HEK293 (cell line): ENCODE measurements around the gene FER1L5.

Source experiments
- CTCF ChIA-PET: fragments of 350-600 bp; formaldehyde crosslinking; extraction: SDS; loops from one replicate; lab custom pipeline; 2021; ENCODE audit warnings: antibody characterized with exemption; lab: Yijun Ruan, JAX
- POLR2A ChIA-PET: fragments of 300-600 bp; formaldehyde crosslinking; extraction: SDS; loops from one replicate; lab custom pipeline; 2020; ENCODE audit warnings: antibody characterized with exemption, inconsistent platforms; lab: Yijun Ruan, JAX
- H3K27ac ChIP-seq: fragments of 200-500 bp; sonication (Bioruptor generic); 2 replicates; pipeline ENCODE4 v1.5.1; 2014; ENCODE audit warnings: low read depth, low read length, control low read depth, inconsistent platforms; ENCODE audit errors: extremely low read depth
- H3K36me3 ChIP-seq, 2 experiments: fragments of 200-500 bp in 1 of 2; sonication (Bioruptor generic) in 1 of 2; 1 replicate in 1 of 2; 2 replicates in 1 of 2; pipeline ENCODE4 v1.5.1; 2014 to 2017; ENCODE audit warnings: inconsistent platforms in 2 of 2, low read length in 2 of 2; ENCODE audit not compliant: control insufficient read depth in 2 of 2, insufficient read depth in 1 of 2
- H3K4me1 ChIP-seq: fragments of 200-500 bp; sonication (Bioruptor generic); 2 replicates; pipeline ENCODE4 v1.5.1; 2014; ENCODE audit warnings: mild to moderate bottlenecking, low read length, inconsistent platforms; ENCODE audit not compliant: control insufficient read depth, insufficient read depth
- H3K4me3 ChIP-seq: 2 replicates; pipeline ENCODE4 v1.5.1; 2011; ENCODE audit warnings: low read depth, mild to moderate bottlenecking, control low read depth, low read length, moderate library complexity
- H3K9me3 ChIP-seq: fragments of 200-500 bp; sonication (Bioruptor generic); 2 replicates; pipeline ENCODE4 v1.5.1; 2014; ENCODE audit warnings: low read depth, low read length, inconsistent platforms; ENCODE audit not compliant: control insufficient read depth, insufficient read depth
- EGR2 ChIP-seq: fragments of 450-650 bp; formaldehyde crosslinking; IDR thresholded peaks from 2 replicates; pipeline ENCODE4 v1.5.1; 2016; ENCODE audit warnings: low read depth, missing biosample characterization, missing genetic modification characterization
- KLF1 ChIP-seq: fragments of 450-650 bp; formaldehyde crosslinking; IDR thresholded peaks from 2 replicates; pipeline ENCODE4 v1.5.1; 2016; ENCODE audit warnings: missing biosample characterization, missing genetic modification characterization
- ZBTB20 ChIP-seq: fragments of 450-650 bp; formaldehyde crosslinking; IDR thresholded peaks from 2 replicates; pipeline ENCODE4 v1.5.1; 2016; ENCODE audit warnings: missing biosample characterization, missing genetic modification characterization
- ZNF16 ChIP-seq: fragments of 450-650 bp; formaldehyde crosslinking; IDR thresholded peaks from 2 replicates; pipeline ENCODE4 v1.5.1; 2016; ENCODE audit warnings: low read depth, missing biosample characterization, missing genetic modification characterization
- ZNF426 ChIP-seq: fragments of 450-650 bp; formaldehyde crosslinking; IDR thresholded peaks from 2 replicates; pipeline ENCODE4 v1.5.1; 2017; ENCODE audit warnings: missing biosample characterization, missing genetic modification characterization, mild to moderate bottlenecking, inconsistent platforms, moderate library complexity
- ZNF48 ChIP-seq: fragments of 450-650 bp; formaldehyde crosslinking; IDR thresholded peaks from 2 replicates; pipeline ENCODE4 v1.5.1; 2016; ENCODE audit warnings: missing biosample characterization, missing genetic modification characterization
- ZNF776 ChIP-seq: fragments of 450-650 bp; formaldehyde crosslinking; IDR thresholded peaks from 2 replicates; pipeline ENCODE4 v1.5.0; 2017; ENCODE audit warnings: missing biosample characterization, missing genetic modification characterization, borderline replicate concordance
- TF ChIP-seq, protein P1 (sequence below): fragments of 450-650 bp; formaldehyde crosslinking; IDR thresholded peaks from 2 replicates; pipeline ENCODE4 v1.5.1; 2016; ENCODE audit warnings: missing biosample characterization, missing genetic modification characterization
- TF ChIP-seq, protein P2 (sequence below): fragments of 450-650 bp; formaldehyde crosslinking; IDR thresholded peaks from 2 replicates; pipeline ENCODE4 v1.5.1; 2016; ENCODE audit warnings: missing biosample characterization, missing genetic modification characterization, borderline replicate concordance
- TF ChIP-seq, protein P3 (sequence below): fragments of 450-650 bp; formaldehyde crosslinking; IDR thresholded peaks from 2 replicates; pipeline ENCODE4 v1.5.1; 2016; ENCODE audit warnings: missing biosample characterization, missing genetic modification characterization, borderline replicate concordance
- TF ChIP-seq, protein P4 (sequence below): fragments of 450-650 bp; formaldehyde crosslinking; IDR thresholded peaks from 2 replicates; pipeline ENCODE4 v1.5.1; 2016; ENCODE audit warnings: missing biosample characterization, missing genetic modification characterization
- TF ChIP-seq, protein P5 (sequence below): fragments of 450-650 bp; formaldehyde crosslinking; IDR thresholded peaks from 2 replicates; pipeline ENCODE4 v1.5.1; 2016; ENCODE audit warnings: missing biosample characterization, missing genetic modification characterization

Gene FER1L5

DNA sequence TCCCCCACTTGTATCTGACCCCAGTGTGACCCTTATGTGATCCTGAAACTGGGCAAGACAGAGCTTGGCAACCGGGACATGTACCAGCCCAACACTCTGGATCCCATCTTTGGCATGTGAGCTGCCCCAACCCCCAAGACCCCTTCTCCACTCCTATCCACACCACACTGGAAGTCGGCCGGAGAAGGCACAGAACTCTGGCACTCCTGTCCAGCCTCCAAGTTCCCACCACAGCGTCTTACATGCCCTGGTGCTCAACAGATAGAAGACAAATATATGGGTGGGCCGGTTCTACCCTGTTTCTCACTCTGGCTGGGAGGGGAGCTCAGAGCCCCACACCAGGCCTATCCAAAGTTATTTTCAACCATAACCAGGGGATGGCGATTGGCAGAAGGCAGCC lies 56.5 kb downstream of the FER1L5 start (continued):
- TF ChIP-seq, protein P1, sequence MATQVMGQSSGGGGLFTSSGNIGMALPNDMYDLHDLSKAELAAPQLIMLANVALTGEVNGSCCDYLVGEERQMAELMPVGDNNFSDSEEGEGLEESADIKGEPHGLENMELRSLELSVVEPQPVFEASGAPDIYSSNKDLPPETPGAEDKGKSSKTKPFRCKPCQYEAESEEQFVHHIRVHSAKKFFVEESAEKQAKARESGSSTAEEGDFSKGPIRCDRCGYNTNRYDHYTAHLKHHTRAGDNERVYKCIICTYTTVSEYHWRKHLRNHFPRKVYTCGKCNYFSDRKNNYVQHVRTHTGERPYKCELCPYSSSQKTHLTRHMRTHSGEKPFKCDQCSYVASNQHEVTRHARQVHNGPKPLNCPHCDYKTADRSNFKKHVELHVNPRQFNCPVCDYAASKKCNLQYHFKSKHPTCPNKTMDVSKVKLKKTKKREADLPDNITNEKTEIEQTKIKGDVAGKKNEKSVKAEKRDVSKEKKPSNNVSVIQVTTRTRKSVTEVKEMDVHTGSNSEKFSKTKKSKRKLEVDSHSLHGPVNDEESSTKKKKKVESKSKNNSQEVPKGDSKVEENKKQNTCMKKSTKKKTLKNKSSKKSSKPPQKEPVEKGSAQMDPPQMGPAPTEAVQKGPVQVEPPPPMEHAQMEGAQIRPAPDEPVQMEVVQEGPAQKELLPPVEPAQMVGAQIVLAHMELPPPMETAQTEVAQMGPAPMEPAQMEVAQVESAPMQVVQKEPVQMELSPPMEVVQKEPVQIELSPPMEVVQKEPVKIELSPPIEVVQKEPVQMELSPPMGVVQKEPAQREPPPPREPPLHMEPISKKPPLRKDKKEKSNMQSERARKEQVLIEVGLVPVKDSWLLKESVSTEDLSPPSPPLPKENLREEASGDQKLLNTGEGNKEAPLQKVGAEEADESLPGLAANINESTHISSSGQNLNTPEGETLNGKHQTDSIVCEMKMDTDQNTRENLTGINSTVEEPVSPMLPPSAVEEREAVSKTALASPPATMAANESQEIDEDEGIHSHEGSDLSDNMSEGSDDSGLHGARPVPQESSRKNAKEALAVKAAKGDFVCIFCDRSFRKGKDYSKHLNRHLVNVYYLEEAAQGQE (tag by site-specific recombination), result no peak
- no peak for TF ChIP-seq ZBTB20 (tag by site-specific recombination)
- no peak for TF ChIP-seq ZNF48 (tag by site-specific recombination)
- TF ChIP-seq ZNF426 (tag by site-specific recombination), result no peak
- no peak for TF ChIP-seq ZNF16 (tag by site-specific recombination)
- TF ChIP-seq, protein P2, sequence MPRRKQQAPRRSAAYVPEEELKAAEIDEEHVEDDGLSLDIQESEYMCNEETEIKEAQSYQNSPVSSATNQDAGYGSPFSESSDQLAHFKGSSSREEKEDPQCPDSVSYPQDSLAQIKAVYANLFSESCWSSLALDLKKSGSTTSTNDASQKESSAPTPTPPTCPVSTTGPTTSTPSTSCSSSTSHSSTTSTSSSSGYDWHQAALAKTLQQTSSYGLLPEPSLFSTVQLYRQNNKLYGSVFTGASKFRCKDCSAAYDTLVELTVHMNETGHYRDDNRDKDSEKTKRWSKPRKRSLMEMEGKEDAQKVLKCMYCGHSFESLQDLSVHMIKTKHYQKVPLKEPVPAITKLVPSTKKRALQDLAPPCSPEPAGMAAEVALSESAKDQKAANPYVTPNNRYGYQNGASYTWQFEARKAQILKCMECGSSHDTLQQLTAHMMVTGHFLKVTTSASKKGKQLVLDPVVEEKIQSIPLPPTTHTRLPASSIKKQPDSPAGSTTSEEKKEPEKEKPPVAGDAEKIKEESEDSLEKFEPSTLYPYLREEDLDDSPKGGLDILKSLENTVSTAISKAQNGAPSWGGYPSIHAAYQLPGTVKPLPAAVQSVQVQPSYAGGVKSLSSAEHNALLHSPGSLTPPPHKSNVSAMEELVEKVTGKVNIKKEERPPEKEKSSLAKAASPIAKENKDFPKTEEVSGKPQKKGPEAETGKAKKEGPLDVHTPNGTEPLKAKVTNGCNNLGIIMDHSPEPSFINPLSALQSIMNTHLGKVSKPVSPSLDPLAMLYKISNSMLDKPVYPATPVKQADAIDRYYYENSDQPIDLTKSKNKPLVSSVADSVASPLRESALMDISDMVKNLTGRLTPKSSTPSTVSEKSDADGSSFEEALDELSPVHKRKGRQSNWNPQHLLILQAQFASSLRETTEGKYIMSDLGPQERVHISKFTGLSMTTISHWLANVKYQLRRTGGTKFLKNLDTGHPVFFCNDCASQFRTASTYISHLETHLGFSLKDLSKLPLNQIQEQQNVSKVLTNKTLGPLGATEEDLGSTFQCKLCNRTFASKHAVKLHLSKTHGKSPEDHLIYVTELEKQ (tag by site-specific recombination), result no peak
- TF ChIP-seq, protein P3, sequence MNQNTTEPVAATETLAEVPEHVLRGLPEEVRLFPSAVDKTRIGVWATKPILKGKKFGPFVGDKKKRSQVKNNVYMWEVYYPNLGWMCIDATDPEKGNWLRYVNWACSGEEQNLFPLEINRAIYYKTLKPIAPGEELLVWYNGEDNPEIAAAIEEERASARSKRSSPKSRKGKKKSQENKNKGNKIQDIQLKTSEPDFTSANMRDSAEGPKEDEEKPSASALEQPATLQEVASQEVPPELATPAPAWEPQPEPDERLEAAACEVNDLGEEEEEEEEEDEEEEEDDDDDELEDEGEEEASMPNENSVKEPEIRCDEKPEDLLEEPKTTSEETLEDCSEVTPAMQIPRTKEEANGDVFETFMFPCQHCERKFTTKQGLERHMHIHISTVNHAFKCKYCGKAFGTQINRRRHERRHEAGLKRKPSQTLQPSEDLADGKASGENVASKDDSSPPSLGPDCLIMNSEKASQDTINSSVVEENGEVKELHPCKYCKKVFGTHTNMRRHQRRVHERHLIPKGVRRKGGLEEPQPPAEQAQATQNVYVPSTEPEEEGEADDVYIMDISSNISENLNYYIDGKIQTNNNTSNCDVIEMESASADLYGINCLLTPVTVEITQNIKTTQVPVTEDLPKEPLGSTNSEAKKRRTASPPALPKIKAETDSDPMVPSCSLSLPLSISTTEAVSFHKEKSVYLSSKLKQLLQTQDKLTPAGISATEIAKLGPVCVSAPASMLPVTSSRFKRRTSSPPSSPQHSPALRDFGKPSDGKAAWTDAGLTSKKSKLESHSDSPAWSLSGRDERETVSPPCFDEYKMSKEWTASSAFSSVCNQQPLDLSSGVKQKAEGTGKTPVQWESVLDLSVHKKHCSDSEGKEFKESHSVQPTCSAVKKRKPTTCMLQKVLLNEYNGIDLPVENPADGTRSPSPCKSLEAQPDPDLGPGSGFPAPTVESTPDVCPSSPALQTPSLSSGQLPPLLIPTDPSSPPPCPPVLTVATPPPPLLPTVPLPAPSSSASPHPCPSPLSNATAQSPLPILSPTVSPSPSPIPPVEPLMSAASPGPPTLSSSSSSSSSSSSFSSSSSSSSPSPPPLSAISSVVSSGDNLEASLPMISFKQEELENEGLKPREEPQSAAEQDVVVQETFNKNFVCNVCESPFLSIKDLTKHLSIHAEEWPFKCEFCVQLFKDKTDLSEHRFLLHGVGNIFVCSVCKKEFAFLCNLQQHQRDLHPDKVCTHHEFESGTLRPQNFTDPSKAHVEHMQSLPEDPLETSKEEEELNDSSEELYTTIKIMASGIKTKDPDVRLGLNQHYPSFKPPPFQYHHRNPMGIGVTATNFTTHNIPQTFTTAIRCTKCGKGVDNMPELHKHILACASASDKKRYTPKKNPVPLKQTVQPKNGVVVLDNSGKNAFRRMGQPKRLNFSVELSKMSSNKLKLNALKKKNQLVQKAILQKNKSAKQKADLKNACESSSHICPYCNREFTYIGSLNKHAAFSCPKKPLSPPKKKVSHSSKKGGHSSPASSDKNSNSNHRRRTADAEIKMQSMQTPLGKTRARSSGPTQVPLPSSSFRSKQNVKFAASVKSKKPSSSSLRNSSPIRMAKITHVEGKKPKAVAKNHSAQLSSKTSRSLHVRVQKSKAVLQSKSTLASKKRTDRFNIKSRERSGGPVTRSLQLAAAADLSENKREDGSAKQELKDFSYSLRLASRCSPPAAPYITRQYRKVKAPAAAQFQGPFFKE (tag by site-specific recombination), result no peak

DNA sequence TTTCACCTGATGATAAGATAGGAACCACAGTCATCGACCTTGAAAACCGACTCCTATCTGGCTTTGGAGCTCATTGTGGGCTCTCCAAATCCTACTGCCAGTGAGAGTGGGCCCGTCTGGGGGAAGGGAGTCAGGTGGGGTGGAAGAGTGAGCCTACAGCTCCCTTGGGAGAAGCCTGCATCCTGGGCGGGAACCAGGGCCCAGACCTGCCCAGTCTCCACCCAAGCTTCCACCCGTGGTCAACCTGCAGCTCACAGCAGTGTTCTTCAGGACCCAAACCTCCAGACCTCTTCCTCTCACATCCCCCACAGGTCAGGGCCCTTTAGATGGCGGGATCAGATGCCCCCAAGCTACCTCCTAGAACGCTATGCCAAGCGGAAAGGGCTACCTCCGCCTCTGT lies 57.1 kb downstream of the FER1L5 start:
- Histone ChIP-seq H3K4me3 (no peak overlapping the region), H3K4me1 (no peaks in the 10 kb centered on the region), H3K9me3 (no peaks in the 10 kb centered on the region), H3K36me3 (peaks cover 0 to 24% of the 10 kb centered on the region in 2 experiments; a peak in 2 of 3 replicates), H3K27ac (no peak overlapping the region)
- POLR2A ChIA-PET, result interaction anchor here (0.5 kb wide), 1 partner anchor 391 kb away, joined by 5 read pairs; no protein-coding TSS in a partner anchor
- CTCF ChIA-PET, result interaction anchor here (1.1 kb wide), 1 partner anchor 413 kb away, joined by 3 read pairs; no protein-coding TSS in a partner anchor
- TF ChIP-seq, protein P4, sequence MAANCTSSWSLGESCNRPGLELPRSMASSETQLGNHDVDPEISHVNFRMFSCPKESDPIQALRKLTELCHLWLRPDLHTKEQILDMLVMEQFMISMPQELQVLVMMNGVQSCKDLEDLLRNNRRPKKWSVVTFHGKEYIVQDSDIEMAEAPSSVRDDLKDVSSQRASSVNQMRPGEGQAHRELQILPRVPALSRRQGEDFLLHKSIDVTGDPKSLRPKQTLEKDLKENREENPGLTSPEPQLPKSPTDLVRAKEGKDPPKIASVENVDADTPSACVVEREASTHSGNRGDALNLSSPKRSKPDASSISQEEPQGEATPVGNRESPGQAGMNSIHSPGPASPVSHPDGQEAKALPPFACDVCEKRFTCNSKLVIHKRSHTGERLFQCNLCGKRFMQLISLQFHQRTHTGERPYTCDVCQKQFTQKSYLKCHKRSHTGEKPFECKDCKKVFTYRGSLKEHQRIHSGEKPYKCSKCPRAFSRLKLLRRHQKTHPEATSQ (tag by site-specific recombination), result no peak
- TF ChIP-seq EGR2 (tag by site-specific recombination) (0 out of 2 replicates have a peak, but pooled peaks have one; percentile 26), ZNF776 (tag by site-specific recombination) (no peak), KLF1 (tag by site-specific recombination) (peak; percentile 37; the same call in 1 of the 2 replicates)
- TF ChIP-seq, protein P5, sequence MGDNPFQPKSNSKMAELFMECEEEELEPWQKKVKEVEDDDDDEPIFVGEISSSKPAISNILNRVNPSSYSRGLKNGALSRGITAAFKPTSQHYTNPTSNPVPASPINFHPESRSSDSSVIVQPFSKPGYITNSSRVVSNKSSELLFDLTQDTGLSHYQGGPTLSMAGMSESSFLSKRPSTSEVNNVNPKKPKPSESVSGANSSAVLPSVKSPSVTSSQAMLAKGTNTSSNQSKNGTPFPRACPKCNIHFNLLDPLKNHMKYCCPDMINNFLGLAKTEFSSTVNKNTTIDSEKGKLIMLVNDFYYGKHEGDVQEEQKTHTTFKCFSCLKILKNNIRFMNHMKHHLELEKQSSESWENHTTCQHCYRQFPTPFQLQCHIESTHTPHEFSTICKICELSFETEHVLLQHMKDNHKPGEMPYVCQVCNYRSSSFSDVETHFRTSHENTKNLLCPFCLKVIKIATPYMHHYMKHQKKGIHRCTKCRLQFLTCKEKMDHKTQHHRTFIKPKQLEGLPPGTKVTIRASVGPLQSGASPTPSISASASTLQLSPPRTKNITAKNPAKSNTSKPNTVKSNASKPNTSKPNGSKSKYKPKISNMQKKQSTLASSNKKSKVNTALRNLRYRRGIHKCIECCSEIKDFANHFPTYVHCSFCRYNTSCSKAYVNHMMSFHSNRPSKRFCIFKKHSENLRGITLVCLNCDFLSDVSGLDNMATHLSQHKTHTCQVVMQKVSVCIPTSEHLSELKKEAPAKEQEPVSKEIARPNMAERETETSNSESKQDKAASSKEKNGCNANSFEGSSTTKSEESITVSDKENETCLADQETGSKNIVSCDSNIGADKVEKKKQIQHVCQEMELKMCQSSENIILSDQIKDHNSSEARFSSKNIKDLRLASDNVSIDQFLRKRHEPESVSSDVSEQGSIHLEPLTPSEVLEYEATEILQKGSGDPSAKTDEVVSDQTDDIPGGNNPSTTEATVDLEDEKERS, result no peak
